Mesenteric fat pad (tissue), 1 donor: ENCODE measurements around the gene HELZ2. TPM values are rescaled to one million over a fixed set of nuclear protein-coding genes. Genes with fewer than 3 reads are reported as not detected.

Experiments used
- DNase-seq: peaks from one replicate; pipeline ENCODE4 v3.0.0-alpha.2; 2020; ENCODE audit warnings: low spot score
- total RNA-seq: library from RNA; stranded (reverse); fragmentation: NEBNext Ultra II Directional; extraction: Animal tissue kit (Norgen Biotek cat#: 25700); gene quantifications from one replicate; pipeline ENCODE4 v1.2.1, GENCODE V29; 2021
- donor health status: DM: yes; HTN: yes; CAD: no.

The HELZ2 gene
- total RNA-seq, 1 donor from 2014 or later: 50.8 TPM

GRCh38 chr20:63553933-63554290 is 20.1 kb downstream of the HELZ2 start, which contains the start of gene FNDC11:
Gene FNDC11 (plus strand): TSS chr20:63554159. CDS start chr20:63555664, 1,505 bp downstream.
- no peak for DNase-seq

- no peak for DNase-seq
These were observed 20.6 kb downstream of the HELZ2 start for GRCh38 chr20:63553251-63553932.

- no peak for DNase-seq
These were observed 21.4 kb downstream of the HELZ2 start for GRCh38 chr20:63552481-63553249.

GRCh38 chr20:63551068-63551467 is 23.0 kb downstream of the HELZ2 start:
- DNase-seq: no peak

- no peak for DNase-seq
These were observed 24.3 kb downstream of the HELZ2 start for GRCh38 chr20:63549679-63550282.

GRCh38 chr20:63549019-63549418 is 25.0 kb downstream of the HELZ2 start:
- no peak for DNase-seq

- no peak for DNase-seq
These were observed 25.5 kb downstream of the HELZ2 start for GRCh38 chr20:63548542-63548941.

GRCh38 chr20:63547725-63548480 is 26.1 kb downstream of the HELZ2 start, which contains the start of gene SRMS:
Gene SRMS (minus strand): TSS chr20:63547749. CDS start chr20:63547463, 286 bp downstream.
- DNase-seq: no peak

- DNase-seq: no peak
These were observed 26.9 kb downstream of the HELZ2 start for GRCh38 chr20:63546956-63547724.

GRCh38 chr20:63546256-63546955 is 27.6 kb downstream of the HELZ2 start:
- DNase-seq: no peak

GRCh38 chr20:63545814-63546213 is 28.2 kb downstream of the HELZ2 start:
- no peak for DNase-seq

- no peak for DNase-seq
These were observed 29.0 kb downstream of the HELZ2 start for GRCh38 chr20:63544958-63545516.

GRCh38 chr20:63544241-63544957 is 29.6 kb downstream of the HELZ2 start:
- DNase-seq: no peak

GRCh38 chr20:63543733-63544132 is 30.3 kb downstream of the HELZ2 start:
- DNase-seq: no peak

- no peak for DNase-seq
These were observed 30.9 kb downstream of the HELZ2 start for GRCh38 chr20:63543131-63543530.

GRCh38 chr20:63542696-63543095 is 31.3 kb downstream of the HELZ2 start:
- no peak for DNase-seq

- no peak for DNase-seq
These were observed 31.9 kb downstream of the HELZ2 start for GRCh38 chr20:63542031-63542559.

GRCh38 chr20:63541371-63541770 is 32.7 kb downstream of the HELZ2 start:
- no peak for DNase-seq
